K562 (cell line): ENCODE measurements around the gene AKIRIN1. TPM values are rescaled to one million over a fixed set of nuclear protein-coding genes. Genes with fewer than 3 reads are reported as not detected.

Experiments used
- ARID3A ChIP-seq: IDR thresholded peaks from 2 replicates; pipeline ENCODE4 v1.6.1; 2012; ENCODE audit warnings: low read depth, low read length, improper control_type of control experiment, borderline replicate concordance
- ELK1 ChIP-seq: sonication (generic); formaldehyde crosslinking; IDR thresholded peaks from 2 replicates; pipeline ENCODE4 v1.8.1; 2022; ENCODE audit warnings: missing genetic modification reagents
- ETV6 ChIP-seq, 3 experiments: fragments of 150-350 bp in 1 of 3; sonication (generic) in 1 of 3; formaldehyde crosslinking in 1 of 3; IDR thresholded peaks; 2 replicates each; pipeline versions ENCODE4 v1.6.1 to v1.8.0; 2014 to 2022; ENCODE audit warnings: borderline replicate concordance in 2 of 3, low read depth in 2 of 3, antibody characterized with exemption in 1 of 3, low read length in 1 of 3, mild to moderate bottlenecking in 1 of 3, missing genetic modification reagents in 1 of 3
- FOXA1 ChIP-seq: fragments of 450-650 bp; IDR thresholded peaks from 2 replicates; pipeline ENCODE4 v1.6.1; 2016; ENCODE audit warnings: mild to moderate bottlenecking, borderline replicate concordance
- GTF2E2 ChIP-seq: fragments of 200-800 bp; sonication (Bioruptor generic); IDR thresholded peaks from 2 replicates; pipeline ENCODE4 v1.6.1; 2016; ENCODE audit warnings: missing genetic modification characterization, missing compliant biosample characterization
- HNRNPH1 ChIP-seq: fragments of 200-400 bp; formaldehyde crosslinking; optimal IDR thresholded peaks from 2 replicates; pipeline ENCODE3; 2017; ENCODE audit warnings: low read depth, mild to moderate bottlenecking, low read length, moderate library complexity
- MBD2 ChIP-seq: sonication (generic); IDR thresholded peaks from 2 replicates; pipeline ENCODE4 v1.6.1; 2016; ENCODE audit warnings: low read depth, borderline replicate concordance
- MEF2A ChIP-seq: IDR thresholded peaks from 2 replicates; pipeline ENCODE4 v1.6.1; 2011; ENCODE audit warnings: low read depth, mild to moderate bottlenecking, low read length, moderate library complexity; ENCODE audit not compliant: control insufficient read depth
- PHF21A ChIP-seq: fragments of 450-650 bp; IDR thresholded peaks from 2 replicates; pipeline ENCODE4 v1.6.1; 2017; ENCODE audit warnings: low read depth, borderline replicate concordance
- POLR2H ChIP-seq: IDR thresholded peaks from 2 replicates; pipeline ENCODE4 v1.6.1; 2016; ENCODE audit warnings: missing genetic modification characterization, low read depth, mild to moderate bottlenecking, control low read depth, missing compliant biosample characterization, moderate library complexity
- SMAD4 ChIP-seq: fragments of 250-450 bp; sonication (Bioruptor Pico); conservative IDR thresholded peaks from 2 replicates; pipeline ENCODE4 v1.8.0; 2021; ENCODE audit warnings: inconsistent platforms, mild to moderate bottlenecking, moderate library complexity
- TAF15 ChIP-seq: fragments of 200-400 bp; formaldehyde crosslinking; IDR thresholded peaks from 2 replicates; pipeline ENCODE4 v1.6.1; 2017; ENCODE audit warnings: mild to moderate bottlenecking, low read depth, low read length, moderate library complexity
- THAP7 ChIP-seq: fragments of 250-450 bp; sonication (Bioruptor Pico); IDR thresholded peaks from 2 replicates; pipeline ENCODE4 v1.5.0; 2021
- USF1 ChIP-seq: sonication (generic); formaldehyde crosslinking; IDR thresholded peaks from 2 replicates; pipeline ENCODE4 v1.9.0; 2022; ENCODE audit warnings: mild to moderate bottlenecking, missing genetic modification reagents
- ZBTB49 ChIP-seq: sonication (generic); formaldehyde crosslinking; IDR thresholded peaks from 2 replicates; pipeline ENCODE4 v1.8.0; 2022; ENCODE audit warnings: missing genetic modification reagents, mild to moderate bottlenecking, borderline replicate concordance
- ZNF121 ChIP-seq: sonication (generic); formaldehyde crosslinking; conservative IDR thresholded peaks from 2 replicates; pipeline ENCODE4 v1.8.0; 2022; ENCODE audit warnings: missing genetic modification reagents
- ZNF224 ChIP-seq: sonication (generic); formaldehyde crosslinking; IDR thresholded peaks from 2 replicates; pipeline ENCODE4 v1.8.0; 2022; ENCODE audit warnings: mild to moderate bottlenecking, missing genetic modification reagents
- ZNF274 ChIP-seq: IDR thresholded peaks from 2 replicates; pipeline ENCODE4 v1.6.1; 2011; ENCODE audit warnings: low read depth, mild to moderate bottlenecking, low read length, moderate library complexity, borderline replicate concordance
- ZNF316 ChIP-seq: fragments of 450-650 bp; IDR thresholded peaks from 2 replicates; pipeline ENCODE4 v1.6.1; 2016
- ZNF589 ChIP-seq: fragments of 200-800 bp; sonication (Bioruptor generic); IDR thresholded peaks from 2 replicates; pipeline ENCODE4 v1.6.1; 2016; ENCODE audit warnings: low read depth, missing genetic modification characterization, missing compliant biosample characterization
- ZNF75A ChIP-seq: fragments of 450-650 bp; formaldehyde crosslinking; IDR thresholded peaks from 2 replicates; pipeline ENCODE4 v1.4.0; 2020; ENCODE audit warnings: mild to moderate bottlenecking
- polyA plus RNA-seq, 8 experiments: library from polyadenylated mRNA; depleted of rRNA in 4 of 8; stranded (reverse) in 5 of 8; unstranded in 3 of 8; fragments of >200 nt; fragmentation: Nextera tagmentation in 2 of 8; fragmentation: Illumina TruSeq in 1 of 8; extraction: Ambion mirVana in 2 of 8; extraction: Trizol in 1 of 8; gene quantifications; 2 replicates each; pipeline versions ENCODE4 v1.2.1 to v1.2.3, GENCODE V29; 2011 to 2014; ENCODE audit warnings: inconsistent platforms in 1 of 8, missing spikeins in 1 of 8
- total RNA-seq, 7 experiments: library from RNA; depleted of rRNA in 6 of 7; stranded (reverse); fragments of >200 nt in 6 of 7; fragmentation: Illumina TruSeq in 2 of 7; extraction: Trizol in 2 of 7; gene quantifications; 2 replicates each; pipeline versions ENCODE4 v1.2.1 to v1.2.3, GENCODE V29; 2011 to 2021; ENCODE audit warnings: low replicate concordance in 1 of 7

AKIRIN1 gene
- total and polyA plus RNA-seq, 9 of the 15 experiments (the other 6 are each of a cell fraction or from before 2014, with no cell fraction given) = 11.5 to 139 (median 83.4) TPM

GRCh38 chr1:39026051-39026865 lies 35.2 kb downstream of the AKIRIN1 start, which contains the start of gene NDUFS5 (continued):
- TF ChIP-seq ZNF121 (CRISPR knock-in tag) (no peak), MEF2A (no peak), USF1 (CRISPR knock-in tag) (peak; percentile 42; the same call in 1 of the 2 replicates), ZNF589 (CRISPR knock-in tag) (no peak), ZNF274 (no peak), THAP7 (CRISPR knock-in tag) (no peak), ZBTB49 (CRISPR knock-in tag) (no peak), ETV6 (IDR thresholded peaks at IDR 0.05; ENCODE audit: borderline replicate concordance in 1 of 2, low read depth in 2 of 2, low read length in 1 of 2) (no peak), ETV6 (CRISPR knock-in tag; IDR thresholded peaks at IDR 0.05; ENCODE audit: borderline replicate concordance) (no peak), ARID3A (no peak), PHF21A (no peak), MBD2 (peak; percentile 86; the same call in 1 of the 2 replicates), TAF15 (no peak), ZNF75A (CRISPR knock-in tag) (no peak), FOXA1 (no peak), ELK1 (no peak), GTF2E2 (tag) (peak; percentile 54), HNRNPH1 (no peak), SMAD4 (CRISPR knock-in tag) (peak; percentile 68; the same call in 1 of the 2 replicates), POLR2H (tag) (peak; percentile 79; the same call in 1 of the 2 replicates), ZNF316 (no peak), ZNF224 (CRISPR knock-in tag) (no peak)
